IPS-18a (cell line): Measurements from ENCODE around the gene ANKRD55.
"Not testable (repeated sequence)": the region's sequence is repeated elsewhere in the genome, so short reads cannot be mapped to it uniquely, and the experiment has no call there.

Experiments
- H3K27ac ChIP-seq: one replicate; pipeline ENCODE4 v1.5.1; 2013; ENCODE audit warnings: low read length
- H3K27me3 ChIP-seq: one replicate; pipeline ENCODE4 v1.6.1; 2013; ENCODE audit warnings: mild to moderate bottlenecking, low read length; ENCODE audit not compliant: control insufficient read depth, insufficient read depth
- H3K36me3 ChIP-seq: one replicate; pipeline ENCODE4 v1.6.1; 2013; ENCODE audit warnings: low read depth, low read length; ENCODE audit not compliant: control insufficient read depth
- H3K4me1 ChIP-seq: one replicate; pipeline ENCODE4 v1.6.1; 2013; ENCODE audit warnings: low read depth, low read length; ENCODE audit not compliant: control insufficient read depth
- H3K4me3 ChIP-seq: one replicate; pipeline ENCODE4 v1.5.1; 2013; ENCODE audit warnings: low read length
- H3K9ac ChIP-seq: one replicate; pipeline ENCODE4 v1.6.1; 2013; ENCODE audit warnings: mild to moderate bottlenecking, low read length, moderate library complexity
- H3K9me3 ChIP-seq: one replicate; pipeline ENCODE4 v1.6.1; 2013; ENCODE audit warnings: low read depth, low read length; ENCODE audit not compliant: control insufficient read depth

ANKRD55 gene

DNA sequence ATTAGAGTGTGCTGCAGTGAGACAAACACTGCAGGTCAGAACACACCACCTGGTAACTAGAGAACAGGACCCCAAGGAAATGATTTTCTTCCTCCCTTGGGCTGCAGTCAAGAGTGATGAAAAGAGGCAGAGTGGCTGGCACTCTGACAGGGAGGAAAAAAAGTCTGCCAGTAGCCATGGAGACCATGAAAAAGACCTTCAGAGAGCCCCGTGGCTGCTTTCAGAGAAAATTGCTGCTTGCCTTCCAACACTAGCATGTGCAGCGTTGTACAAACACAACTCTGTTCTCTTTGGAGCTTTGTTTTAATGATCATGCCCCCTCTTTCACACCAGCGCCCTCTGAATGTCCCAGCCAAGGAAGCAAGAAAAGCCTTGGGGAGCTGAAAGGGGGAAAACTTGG is 68.8 kb downstream of the ANKRD55 start:
- Histone ChIP-seq H3K27me3 (no peaks in the 10 kb centered on the region), H3K9me3 (no peaks in the 10 kb centered on the region), H3K36me3 (no peaks in the 10 kb centered on the region), H3K9ac (no peak overlapping the region), H3K4me3 (no peak overlapping the region), H3K4me1 (no peaks in the 10 kb centered on the region), H3K27ac (no peak overlapping the region)

GRCh38 chr5:56161927-56162326 is 71.2 kb downstream of the ANKRD55 start:
- Histone ChIP-seq H3K9ac (no peak overlapping the region), H3K9me3 (no peaks in the 10 kb centered on the region), H3K27me3 (no peaks in the 10 kb centered on the region), H3K4me3 (no peak overlapping the region), H3K4me1 (peaks cover under 1% of the 10 kb centered on the region), H3K27ac (no peak overlapping the region), H3K36me3 (no peaks in the 10 kb centered on the region)

DNA sequence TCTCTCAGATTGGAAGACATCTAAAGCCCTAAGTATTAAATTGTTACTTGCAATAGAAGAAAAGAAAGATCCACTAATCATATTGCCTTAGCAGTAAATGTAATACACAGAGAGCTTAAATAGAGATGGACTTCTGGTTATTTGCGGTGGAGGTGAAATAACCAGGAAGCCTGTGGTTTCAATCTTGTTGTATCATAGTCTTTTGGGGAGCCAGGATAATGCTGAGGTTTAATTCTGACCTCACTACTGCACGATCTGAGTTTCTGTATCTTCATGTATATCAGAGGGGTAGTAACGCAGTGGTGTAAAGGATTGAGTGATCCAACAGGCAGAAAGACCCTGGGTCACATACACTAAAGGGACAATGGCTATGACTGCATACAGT is 71.7 kb downstream of the ANKRD55 start:
- peaks cover 5% of the 10 kb centered on the region for H3K4me1 ChIP-seq
- H3K27ac ChIP-seq = no peak overlapping the region
- H3K27me3 ChIP-seq = no peaks in the 10 kb centered on the region
- H3K4me3 ChIP-seq = no peak overlapping the region
- no peaks in the 10 kb centered on the region for H3K36me3 ChIP-seq
- no peak overlapping the region for H3K9ac ChIP-seq
- H3K9me3 ChIP-seq = no peaks in the 10 kb centered on the region

DNA sequence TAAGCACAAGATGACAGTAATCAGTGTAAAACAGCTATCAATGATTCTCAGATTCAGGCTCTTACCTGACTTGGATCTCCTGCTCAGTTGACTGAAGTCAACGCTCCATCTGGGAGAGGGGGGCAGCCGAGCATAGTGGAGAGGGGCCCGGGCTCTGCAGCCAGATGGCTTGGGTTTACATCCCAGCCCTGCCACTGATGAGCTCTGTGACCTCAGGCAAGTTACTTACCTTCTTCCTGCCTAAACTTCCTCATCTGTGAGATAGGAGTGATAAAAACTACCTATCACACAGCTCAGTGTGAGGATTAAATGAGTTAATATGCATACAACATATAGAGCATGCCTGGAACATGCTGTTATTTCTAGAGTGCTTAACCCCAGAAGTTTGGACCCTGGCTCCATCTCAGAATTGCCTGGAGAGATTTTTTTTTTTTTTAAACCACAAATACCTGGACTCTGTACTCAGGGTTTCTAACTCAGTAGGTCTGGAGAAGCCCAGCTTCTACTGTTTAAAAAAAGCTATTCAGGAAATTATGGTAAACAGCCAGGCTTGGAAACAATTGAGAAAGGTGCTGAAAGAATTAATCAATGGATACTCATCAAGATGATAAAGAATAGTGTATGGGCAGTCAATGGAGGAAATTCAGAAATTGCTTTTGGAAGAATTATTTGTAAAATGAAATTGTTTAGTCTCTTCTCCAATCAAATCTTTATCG is 72.2 kb downstream of the ANKRD55 start:
- H3K27ac ChIP-seq = no peak overlapping the region
- H3K27me3 ChIP-seq = no peaks in the 10 kb centered on the region
- peaks cover 10% of the 10 kb centered on the region for H3K4me1 ChIP-seq
- H3K4me3 ChIP-seq = no peak overlapping the region
- H3K36me3 ChIP-seq = no peaks in the 10 kb centered on the region
- H3K9me3 ChIP-seq = no peaks in the 10 kb centered on the region
- no peak overlapping the region for H3K9ac ChIP-seq

- no peaks in the 10 kb centered on the region for H3K36me3 ChIP-seq
- H3K9ac ChIP-seq = no peak overlapping the region
- no peak overlapping the region for H3K4me3 ChIP-seq
- H3K9me3 ChIP-seq = no peaks in the 10 kb centered on the region
- H3K27me3 ChIP-seq = no peaks in the 10 kb centered on the region
- no peak overlapping the region for H3K27ac ChIP-seq
- peaks cover 16% of the 10 kb centered on the region for H3K4me1 ChIP-seq
Observed at GRCh38 chr5:56159521-56159947, 73.6 kb downstream of the ANKRD55 start.

GRCh38 chr5:56158331-56158960 is 74.7 kb downstream of the ANKRD55 start:
- H3K4me3 ChIP-seq = no peak overlapping the region
- no peaks in the 10 kb centered on the region for H3K9me3 ChIP-seq
- H3K27ac ChIP-seq = no peak overlapping the region
- H3K27me3 ChIP-seq = no peaks in the 10 kb centered on the region
- no peaks in the 10 kb centered on the region for H3K36me3 ChIP-seq
- no peak overlapping the region for H3K9ac ChIP-seq
- H3K4me1 ChIP-seq = peaks cover 16% of the 10 kb centered on the region

- H3K4me1 ChIP-seq = peaks cover 16% of the 10 kb centered on the region
- not testable (repeated sequence) for H3K27me3 ChIP-seq, H3K36me3 ChIP-seq, H3K9me3 ChIP-seq, H3K27ac ChIP-seq, H3K4me3 ChIP-seq, H3K9ac ChIP-seq
Observed at GRCh38 chr5:56157191-56157621, 75.9 kb downstream of the ANKRD55 start.

DNA sequence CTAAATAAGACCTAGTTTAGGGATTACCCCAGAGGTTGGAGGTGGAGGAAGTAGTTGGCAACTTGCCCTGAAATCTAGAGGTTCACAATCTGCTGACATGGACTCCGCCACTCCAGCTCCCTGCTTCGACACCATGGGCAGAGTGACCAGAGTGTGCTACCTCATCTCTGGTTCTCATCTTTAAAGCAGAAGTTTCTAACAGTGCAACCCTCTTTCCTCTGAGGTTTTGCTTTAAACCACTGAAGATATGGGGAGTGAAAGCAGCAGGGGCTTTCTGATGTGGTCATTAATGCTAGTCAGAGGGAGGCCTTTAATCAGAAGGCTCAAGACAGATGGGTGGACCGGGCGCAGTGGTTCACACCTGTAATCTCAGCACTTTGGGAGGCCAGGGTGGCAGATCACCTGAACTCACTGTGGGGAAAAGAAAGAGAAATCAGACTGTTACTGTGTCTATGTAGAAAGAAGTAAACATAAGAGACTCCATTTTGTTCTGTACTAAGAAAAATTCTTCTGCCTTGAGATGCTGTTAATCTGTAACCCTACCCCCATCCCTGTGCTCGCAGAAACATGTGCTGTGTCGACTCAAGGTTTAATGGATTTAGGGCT is 76.4 kb downstream of the ANKRD55 start:
- H3K9me3 ChIP-seq, H3K36me3 ChIP-seq, H3K27me3 ChIP-seq, H3K4me3 ChIP-seq, H3K27ac ChIP-seq, H3K9ac ChIP-seq: not testable (repeated sequence)
- peaks cover 16% of the 10 kb centered on the region for H3K4me1 ChIP-seq

GRCh38 chr5:56155992-56156584 is 77.0 kb downstream of the ANKRD55 start:
- peaks cover 16% of the 10 kb centered on the region for H3K4me1 ChIP-seq
- no peak overlapping the region for H3K9ac ChIP-seq
- no peaks in the 10 kb centered on the region for H3K9me3 ChIP-seq
- H3K4me3 ChIP-seq = no peak overlapping the region
- no peaks in the 10 kb centered on the region for H3K27me3 ChIP-seq
- no peak overlapping the region for H3K27ac ChIP-seq
- no peaks in the 10 kb centered on the region for H3K36me3 ChIP-seq

GRCh38 chr5:56154732-56155484 is 78.2 kb downstream of the ANKRD55 start:
- H3K9me3 ChIP-seq = no peaks in the 10 kb centered on the region
- H3K27me3 ChIP-seq = no peaks in the 10 kb centered on the region
- H3K27ac ChIP-seq = no peak overlapping the region
- no peak overlapping the region for H3K9ac ChIP-seq
- peaks cover 16% of the 10 kb centered on the region for H3K4me1 ChIP-seq
- no peak overlapping the region for H3K4me3 ChIP-seq
- no peaks in the 10 kb centered on the region for H3K36me3 ChIP-seq

DNA sequence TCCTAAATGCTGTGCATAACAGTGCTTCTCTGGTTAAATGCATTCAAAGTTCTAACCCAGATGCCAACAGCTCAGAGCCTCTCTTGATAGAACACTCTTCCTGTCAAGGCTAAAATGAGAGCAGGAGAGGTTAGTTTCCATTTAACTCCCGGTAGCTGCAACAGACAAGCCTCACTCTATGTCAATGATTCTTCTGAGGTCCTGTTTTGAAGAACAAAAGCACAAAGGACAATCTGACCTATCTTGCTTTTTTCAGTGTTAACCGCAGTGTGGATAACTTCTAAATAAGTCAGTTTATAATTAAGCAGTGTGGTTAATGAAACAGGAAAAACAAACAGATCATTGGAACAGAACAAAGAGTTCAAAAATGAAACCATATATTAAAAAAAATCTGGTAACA is 80.7 kb downstream of the ANKRD55 start:
- Histone ChIP-seq H3K4me1 (peaks cover 16% of the 10 kb centered on the region), H3K9ac (no peak overlapping the region), H3K36me3 (no peaks in the 10 kb centered on the region), H3K4me3 (no peak overlapping the region), H3K27me3 (no peaks in the 10 kb centered on the region), H3K27ac (no peak overlapping the region), H3K9me3 (no peaks in the 10 kb centered on the region)
